Astrocyte (in vitro differentiated cells and primary cell): ENCODE results near the gene MVD. TPM values are rescaled to one million over a fixed set of nuclear protein-coding genes. Genes with fewer than 3 reads are reported as not detected.

Experiments used
- DNase-seq: peaks from one replicate; pipeline ENCODE4 v3.0.0-alpha.2; 2010; ENCODE audit warnings: low read depth
- FAIRE-seq: peaks from 2 replicates; lab custom pipeline; 2011; peaks lifted over from hg19 to GRCh38; lab: Jason Lieb, UNC
- H2AFZ ChIP-seq: 2 replicates; pipeline ENCODE4 v1.6.0; 2012; ENCODE audit warnings: low read depth, low read length, inconsistent platforms
- H3K27ac ChIP-seq: 2 replicates; pipeline ENCODE4 v1.5.1; 2011; ENCODE audit warnings: low read depth, low read length, inconsistent platforms
- H3K27me3 ChIP-seq: 2 replicates; pipeline ENCODE4 v1.6.0; 2011; ENCODE audit warnings: low read length, inconsistent platforms; ENCODE audit not compliant: insufficient read depth
- H3K36me3 ChIP-seq: 2 replicates; pipeline ENCODE4 v1.5.1; 2011; ENCODE audit warnings: low read length, inconsistent platforms; ENCODE audit not compliant: insufficient read depth
- H3K4me1 ChIP-seq: 2 replicates; pipeline ENCODE4 v1.5.1; 2011; ENCODE audit warnings: low read length, inconsistent platforms; ENCODE audit not compliant: insufficient read depth
- H3K4me2 ChIP-seq: 2 replicates; pipeline ENCODE4 v1.6.0; 2012; ENCODE audit warnings: low read length, inconsistent platforms
- H3K4me3 ChIP-seq: 2 replicates; pipeline ENCODE4 v1.5.1; 2011; ENCODE audit warnings: low read depth, mild to moderate bottlenecking, low read length, inconsistent platforms; ENCODE audit not compliant: insufficient read depth
- H3K79me2 ChIP-seq: 2 replicates; pipeline ENCODE4 v1.6.0; 2012; ENCODE audit warnings: mild to moderate bottlenecking, low read length, inconsistent platforms; ENCODE audit not compliant: insufficient read depth
- H3K9ac ChIP-seq: 2 replicates; pipeline ENCODE4 v1.6.0; 2012; ENCODE audit warnings: mild to moderate bottlenecking, low read length, inconsistent platforms
- H3K9me3 ChIP-seq: 2 replicates; pipeline ENCODE4 v1.5.1; 2012; ENCODE audit warnings: low read depth, mild to moderate bottlenecking, low read length, inconsistent platforms; ENCODE audit not compliant: insufficient read depth
- H4K20me1 ChIP-seq: 2 replicates; pipeline ENCODE4 v1.6.0; 2012; ENCODE audit warnings: low read length, inconsistent platforms; ENCODE audit not compliant: insufficient read depth
- H3K27ac Mint-ChIP-seq: one replicate; pipeline ENCODE4 v1.8.0; 2021; ENCODE audit warnings: mild to moderate bottlenecking, mixed read lengths; ENCODE audit not compliant: unreplicated experiment
- H3K27me3 Mint-ChIP-seq: one replicate; pipeline ENCODE4 v1.8.0; 2021; ENCODE audit warnings: low read depth, mixed read lengths; ENCODE audit not compliant: unreplicated experiment
- H3K36me3 Mint-ChIP-seq: one replicate; pipeline ENCODE4 v1.8.0; 2021; ENCODE audit warnings: low read depth, mixed read lengths; ENCODE audit not compliant: unreplicated experiment
- H3K4me1 Mint-ChIP-seq: one replicate; pipeline ENCODE4 v1.8.0; 2021; ENCODE audit warnings: low read depth, mixed read lengths; ENCODE audit not compliant: unreplicated experiment
- H3K4me3 Mint-ChIP-seq: one replicate; pipeline ENCODE4 v1.8.0; 2021; ENCODE audit warnings: mild to moderate bottlenecking, moderate library complexity, mixed read lengths; ENCODE audit not compliant: unreplicated experiment
- H3K9me3 Mint-ChIP-seq: one replicate; pipeline ENCODE4 v1.8.0; 2021; ENCODE audit warnings: mild to moderate bottlenecking, mixed read lengths; ENCODE audit not compliant: unreplicated experiment
- CTCF ChIP-seq: IDR thresholded peaks from 2 replicates; pipeline ENCODE4 v1.5.1; 2011; ENCODE audit warnings: low read depth, mild to moderate bottlenecking, inconsistent platforms, low read length, moderate library complexity; ENCODE audit not compliant: insufficient read depth
- EZH2 ChIP-seq: IDR thresholded peaks from 2 replicates; pipeline ENCODE4 v1.6.1; 2012; ENCODE audit warnings: mild to moderate bottlenecking, low read length, inconsistent platforms; ENCODE audit not compliant: insufficient read depth
- total RNA-seq: library from RNA; stranded (reverse); gene quantifications from 2 replicates; pipeline ENCODE4 v1.2.1, GENCODE V29; 2021

The MVD gene
- total RNA-seq, 1 donor from 2014 or later: 63.9 TPM

- H3K4me3 Mint-ChIP-seq: peak overlapping the region; percentile 92
- peak overlapping the region; percentile 50 for H3K27ac ChIP-seq
- peak overlapping the region; percentile 67 for H2AFZ ChIP-seq
- H3K36me3 Mint-ChIP-seq: no peaks in the 10 kb centered on the region
- H3K9me3 Mint-ChIP-seq: no peaks in the 10 kb centered on the region
- H3K4me2 ChIP-seq: peak overlapping the region; percentile 96
- H3K27me3 Mint-ChIP-seq: no peaks in the 10 kb centered on the region
- no peak for DNase-seq
- TF ChIP-seq EZH2: no peak
- no peak for TF ChIP-seq CTCF
- no peak for FAIRE-seq
- peaks cover 3% of the 10 kb centered on the region for H3K36me3 ChIP-seq
- H3K27me3 ChIP-seq: no peaks in the 10 kb centered on the region
- peaks cover 32% of the 10 kb centered on the region for H3K4me1 ChIP-seq
- H3K4me3 ChIP-seq: peak overlapping the region; percentile 88
- peaks cover 54% of the 10 kb centered on the region for H4K20me1 ChIP-seq
- peaks cover 89% of the 10 kb centered on the region for H3K79me2 ChIP-seq
- H3K27ac Mint-ChIP-seq: peak overlapping the region; percentile 83
- H3K9ac ChIP-seq: peak overlapping the region; percentile 89
- peaks cover 12% of the 10 kb centered on the region for H3K4me1 Mint-ChIP-seq
- H3K9me3 ChIP-seq: no peaks in the 10 kb centered on the region
Measured at GRCh38 chr16:88705801-88706228, 42.9 kb upstream of the MVD start.

GRCh38 chr16:88705076-88705684 lies 42.3 kb upstream of the MVD start:
- Mint-ChIP-seq H3K4me3 (peak overlapping the region; percentile 92), H3K27ac (peak overlapping the region; percentile 83), H3K4me1 (peaks cover 16% of the 10 kb centered on the region), H3K27me3 (no peaks in the 10 kb centered on the region), H3K36me3 (no peaks in the 10 kb centered on the region), H3K9me3 (no peaks in the 10 kb centered on the region)
- no peaks in the 10 kb centered on the region for H3K27me3 ChIP-seq
- peak overlapping the region; percentile 89 for H3K9ac ChIP-seq
- peak overlapping the region; percentile 96 for H3K4me2 ChIP-seq
- H3K79me2 ChIP-seq: peaks cover 88% of the 10 kb centered on the region
- H3K9me3 ChIP-seq: no peaks in the 10 kb centered on the region
- H3K27ac ChIP-seq: peak overlapping the region; percentile 14
- peak; percentile 26 for DNase-seq
- H3K4me1 ChIP-seq: peaks cover 38% of the 10 kb centered on the region
- peaks cover 49% of the 10 kb centered on the region for H4K20me1 ChIP-seq
- no peak for TF ChIP-seq CTCF
- TF ChIP-seq EZH2: no peak
- H3K4me3 ChIP-seq: peak overlapping the region; percentile 88
- peak overlapping the region; percentile 9 for H2AFZ ChIP-seq
- peaks cover 3% of the 10 kb centered on the region for H3K36me3 ChIP-seq
- FAIRE-seq: no peak
